ENCODE results near the gene DDX60. TPM values are rescaled to one million over a fixed set of nuclear protein-coding genes. Genes with fewer than 3 reads are reported as not detected.

Gene DDX60
- polyA plus RNA-seq, 1 donor from 2014 or later, result not detected

DNA sequence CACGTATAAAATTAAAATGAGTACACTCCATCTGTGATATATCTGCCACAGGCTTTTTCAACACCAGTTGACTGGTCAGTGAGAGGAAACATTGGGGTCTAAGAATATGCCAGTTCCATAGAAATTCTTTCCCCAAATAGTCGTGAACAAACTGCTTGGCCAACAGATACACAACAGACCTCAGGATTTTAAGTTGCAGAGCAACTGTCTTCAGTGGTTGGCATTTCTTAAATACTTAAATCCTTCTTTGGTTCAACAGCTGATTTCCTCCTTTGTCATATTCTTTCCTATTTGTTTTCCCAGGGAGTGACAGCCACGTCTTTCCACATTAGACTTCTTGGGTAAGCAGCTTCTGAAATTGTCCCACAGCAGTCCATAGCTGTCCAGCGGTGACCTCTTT, 7.0 kb upstream of the DDX60 start:
- no peak overlapping the region for H3K4me2 ChIP-seq (ENCODE audit: low read length)
- H3K27ac ChIP-seq (ENCODE audit: low read length), result no peak overlapping the region
- no peak overlapping the region for H2AFZ ChIP-seq (ENCODE audit: low read depth, low read length)
- no peaks in the 10 kb centered on the region for H3K27me3 ChIP-seq (ENCODE audit: insufficient read depth, low read depth, low read length)
- H3K9me2 ChIP-seq (ENCODE audit: insufficient read depth, low read length), result no peaks in the 10 kb centered on the region
- no peaks in the 10 kb centered on the region for H3F3A ChIP-seq (ENCODE audit: insufficient read depth, low read length, poor library complexity, severe bottlenecking)
- no peak overlapping the region for H3K9ac ChIP-seq (ENCODE audit: low read length)
- H3K79me2 ChIP-seq (replicated peaks; ENCODE audit: insufficient read depth, low read length), result no peaks in the 10 kb centered on the region
- H3K36me3 ChIP-seq (ENCODE audit: insufficient read depth, low read length), result no peaks in the 10 kb centered on the region
- no peak overlapping the region for H3K4me3 ChIP-seq (ENCODE audit: low read length)
- H4K20me1 ChIP-seq (ENCODE audit: insufficient read depth), result no peaks in the 10 kb centered on the region
- H3K9me3 ChIP-seq (ENCODE audit: low read length), result no peaks in the 10 kb centered on the region
- TF ChIP-seq, protein P1, sequence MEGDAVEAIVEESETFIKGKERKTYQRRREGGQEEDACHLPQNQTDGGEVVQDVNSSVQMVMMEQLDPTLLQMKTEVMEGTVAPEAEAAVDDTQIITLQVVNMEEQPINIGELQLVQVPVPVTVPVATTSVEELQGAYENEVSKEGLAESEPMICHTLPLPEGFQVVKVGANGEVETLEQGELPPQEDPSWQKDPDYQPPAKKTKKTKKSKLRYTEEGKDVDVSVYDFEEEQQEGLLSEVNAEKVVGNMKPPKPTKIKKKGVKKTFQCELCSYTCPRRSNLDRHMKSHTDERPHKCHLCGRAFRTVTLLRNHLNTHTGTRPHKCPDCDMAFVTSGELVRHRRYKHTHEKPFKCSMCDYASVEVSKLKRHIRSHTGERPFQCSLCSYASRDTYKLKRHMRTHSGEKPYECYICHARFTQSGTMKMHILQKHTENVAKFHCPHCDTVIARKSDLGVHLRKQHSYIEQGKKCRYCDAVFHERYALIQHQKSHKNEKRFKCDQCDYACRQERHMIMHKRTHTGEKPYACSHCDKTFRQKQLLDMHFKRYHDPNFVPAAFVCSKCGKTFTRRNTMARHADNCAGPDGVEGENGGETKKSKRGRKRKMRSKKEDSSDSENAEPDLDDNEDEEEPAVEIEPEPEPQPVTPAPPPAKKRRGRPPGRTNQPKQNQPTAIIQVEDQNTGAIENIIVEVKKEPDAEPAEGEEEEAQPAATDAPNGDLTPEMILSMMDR (IDR thresholded peaks at IDR 0.05; ENCODE audit: poor library complexity, severe bottlenecking), result no peak
- TF ChIP-seq EP300 (conservative IDR thresholded peaks at IDR 0.05; ENCODE audit: poor library complexity, severe bottlenecking), result no peak
- TF ChIP-seq, protein P2, sequence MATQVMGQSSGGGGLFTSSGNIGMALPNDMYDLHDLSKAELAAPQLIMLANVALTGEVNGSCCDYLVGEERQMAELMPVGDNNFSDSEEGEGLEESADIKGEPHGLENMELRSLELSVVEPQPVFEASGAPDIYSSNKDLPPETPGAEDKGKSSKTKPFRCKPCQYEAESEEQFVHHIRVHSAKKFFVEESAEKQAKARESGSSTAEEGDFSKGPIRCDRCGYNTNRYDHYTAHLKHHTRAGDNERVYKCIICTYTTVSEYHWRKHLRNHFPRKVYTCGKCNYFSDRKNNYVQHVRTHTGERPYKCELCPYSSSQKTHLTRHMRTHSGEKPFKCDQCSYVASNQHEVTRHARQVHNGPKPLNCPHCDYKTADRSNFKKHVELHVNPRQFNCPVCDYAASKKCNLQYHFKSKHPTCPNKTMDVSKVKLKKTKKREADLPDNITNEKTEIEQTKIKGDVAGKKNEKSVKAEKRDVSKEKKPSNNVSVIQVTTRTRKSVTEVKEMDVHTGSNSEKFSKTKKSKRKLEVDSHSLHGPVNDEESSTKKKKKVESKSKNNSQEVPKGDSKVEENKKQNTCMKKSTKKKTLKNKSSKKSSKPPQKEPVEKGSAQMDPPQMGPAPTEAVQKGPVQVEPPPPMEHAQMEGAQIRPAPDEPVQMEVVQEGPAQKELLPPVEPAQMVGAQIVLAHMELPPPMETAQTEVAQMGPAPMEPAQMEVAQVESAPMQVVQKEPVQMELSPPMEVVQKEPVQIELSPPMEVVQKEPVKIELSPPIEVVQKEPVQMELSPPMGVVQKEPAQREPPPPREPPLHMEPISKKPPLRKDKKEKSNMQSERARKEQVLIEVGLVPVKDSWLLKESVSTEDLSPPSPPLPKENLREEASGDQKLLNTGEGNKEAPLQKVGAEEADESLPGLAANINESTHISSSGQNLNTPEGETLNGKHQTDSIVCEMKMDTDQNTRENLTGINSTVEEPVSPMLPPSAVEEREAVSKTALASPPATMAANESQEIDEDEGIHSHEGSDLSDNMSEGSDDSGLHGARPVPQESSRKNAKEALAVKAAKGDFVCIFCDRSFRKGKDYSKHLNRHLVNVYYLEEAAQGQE (IDR thresholded peaks at IDR 0.05; ENCODE audit: borderline replicate concordance), result no peak
- TF ChIP-seq SMC3 (conservative IDR thresholded peaks at IDR 0.05; ENCODE audit: poor library complexity), result no peak
- no peak for TF ChIP-seq EZH2 (IDR thresholded peaks at IDR 0.05; ENCODE audit: borderline replicate concordance, insufficient read depth, low read length, poor library complexity, severe bottlenecking)
- no peak for TF ChIP-seq MXI1 (conservative IDR thresholded peaks at IDR 0.05; ENCODE audit: poor library complexity, severe bottlenecking)
- TF ChIP-seq TAF1 (IDR thresholded peaks at IDR 0.05; ENCODE audit: low read depth), result no peak
- TF ChIP-seq POLR2AphosphoS5 (IDR thresholded peaks at IDR 0.05), result no peak
- TF ChIP-seq RAD21 (conservative IDR thresholded peaks at IDR 0.05), result no peak

DNA sequence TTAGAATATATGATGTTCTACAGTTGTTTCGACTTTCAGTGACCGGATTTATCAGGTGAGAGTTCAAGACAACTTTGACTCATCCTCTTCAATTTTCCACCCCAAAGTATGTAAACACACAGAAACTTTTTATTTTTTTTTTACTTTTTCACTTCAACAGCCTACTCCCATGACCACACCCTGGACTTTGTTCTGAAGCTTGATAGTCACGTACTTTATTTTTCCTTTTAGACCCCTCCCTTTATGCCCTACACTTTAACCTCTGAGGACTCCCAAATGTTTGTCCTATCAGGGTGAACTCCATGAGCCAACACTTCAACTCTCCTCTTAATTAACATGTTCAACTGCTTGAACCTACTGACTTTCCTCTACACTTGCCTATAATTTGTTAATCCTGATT, 2.5 kb upstream of the DDX60 start:
- Histone ChIP-seq H3K9ac (ENCODE audit: low read length) (no peak overlapping the region), H3F3A (ENCODE audit: insufficient read depth, low read length, poor library complexity, severe bottlenecking) (no peaks in the 10 kb centered on the region), H2AFZ (ENCODE audit: low read depth, low read length) (no peak overlapping the region), H3K9me3 (ENCODE audit: low read length) (no peaks in the 10 kb centered on the region), H3K36me3 (ENCODE audit: insufficient read depth, low read length) (no peaks in the 10 kb centered on the region), H3K27ac (ENCODE audit: low read length) (no peak overlapping the region), H3K79me2 (replicated peaks; ENCODE audit: insufficient read depth, low read length) (no peaks in the 10 kb centered on the region), H4K20me1 (ENCODE audit: insufficient read depth) (no peaks in the 10 kb centered on the region), H3K4me2 (ENCODE audit: low read length) (no peak overlapping the region), H3K4me3 (ENCODE audit: low read length) (no peak overlapping the region), H3K27me3 (ENCODE audit: insufficient read depth, low read depth, low read length) (peaks cover 7% of the 10 kb centered on the region), H3K9me2 (ENCODE audit: insufficient read depth, low read length) (no peaks in the 10 kb centered on the region)
- TF ChIP-seq, protein P1 (IDR thresholded peaks at IDR 0.05; ENCODE audit: poor library complexity, severe bottlenecking), result no peak
- TF ChIP-seq EZH2 (IDR thresholded peaks at IDR 0.05; ENCODE audit: borderline replicate concordance, insufficient read depth, low read length, poor library complexity, severe bottlenecking), result no peak
- no peak for TF ChIP-seq EP300 (conservative IDR thresholded peaks at IDR 0.05; ENCODE audit: poor library complexity, severe bottlenecking)
- TF ChIP-seq, protein P2 (IDR thresholded peaks at IDR 0.05; ENCODE audit: borderline replicate concordance), result no peak
- no peak for TF ChIP-seq RAD21 (conservative IDR thresholded peaks at IDR 0.05)
- TF ChIP-seq MXI1 (conservative IDR thresholded peaks at IDR 0.05; ENCODE audit: poor library complexity, severe bottlenecking), result no peak
- TF ChIP-seq POLR2AphosphoS5 (IDR thresholded peaks at IDR 0.05), result no peak
- no peak for TF ChIP-seq TAF1 (IDR thresholded peaks at IDR 0.05; ENCODE audit: low read depth)
- no peak for TF ChIP-seq SMC3 (conservative IDR thresholded peaks at IDR 0.05; ENCODE audit: poor library complexity)

Data from neural cell (in vitro differentiated cells).